ENCODE results near the gene ROR2.

The ROR2 gene

DNA sequence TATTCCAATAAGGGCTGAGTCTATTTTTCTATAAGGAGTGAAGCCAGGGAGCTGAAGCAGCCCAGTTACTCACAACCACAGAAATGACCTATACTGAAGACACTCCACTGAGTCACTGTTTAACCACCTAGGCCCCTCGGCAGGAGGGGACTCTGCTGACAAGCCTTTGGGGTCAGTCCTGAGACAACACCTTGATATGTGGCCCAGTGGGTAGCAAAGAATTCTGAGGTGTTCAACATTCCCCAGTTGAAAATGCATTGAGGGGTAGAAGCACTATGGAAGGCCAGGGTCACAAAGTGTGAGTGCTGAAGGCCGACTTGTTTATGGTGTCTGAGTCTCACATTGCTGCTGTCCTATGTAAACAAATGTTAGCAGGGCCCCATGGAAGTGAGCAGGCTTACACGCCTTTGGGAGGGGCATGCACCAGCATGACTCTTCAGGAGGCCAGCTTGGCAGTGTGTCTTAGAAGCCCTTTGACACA lies 413.8 kb downstream of the ROR2 start:
- TF ChIP-seq, protein P1, sequence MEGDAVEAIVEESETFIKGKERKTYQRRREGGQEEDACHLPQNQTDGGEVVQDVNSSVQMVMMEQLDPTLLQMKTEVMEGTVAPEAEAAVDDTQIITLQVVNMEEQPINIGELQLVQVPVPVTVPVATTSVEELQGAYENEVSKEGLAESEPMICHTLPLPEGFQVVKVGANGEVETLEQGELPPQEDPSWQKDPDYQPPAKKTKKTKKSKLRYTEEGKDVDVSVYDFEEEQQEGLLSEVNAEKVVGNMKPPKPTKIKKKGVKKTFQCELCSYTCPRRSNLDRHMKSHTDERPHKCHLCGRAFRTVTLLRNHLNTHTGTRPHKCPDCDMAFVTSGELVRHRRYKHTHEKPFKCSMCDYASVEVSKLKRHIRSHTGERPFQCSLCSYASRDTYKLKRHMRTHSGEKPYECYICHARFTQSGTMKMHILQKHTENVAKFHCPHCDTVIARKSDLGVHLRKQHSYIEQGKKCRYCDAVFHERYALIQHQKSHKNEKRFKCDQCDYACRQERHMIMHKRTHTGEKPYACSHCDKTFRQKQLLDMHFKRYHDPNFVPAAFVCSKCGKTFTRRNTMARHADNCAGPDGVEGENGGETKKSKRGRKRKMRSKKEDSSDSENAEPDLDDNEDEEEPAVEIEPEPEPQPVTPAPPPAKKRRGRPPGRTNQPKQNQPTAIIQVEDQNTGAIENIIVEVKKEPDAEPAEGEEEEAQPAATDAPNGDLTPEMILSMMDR (IDR thresholded peaks at IDR 0.05; ENCODE audit: borderline replicate concordance, insufficient read depth, low read depth, low read length): no peak
- no peak overlapping the region for H3K4me3 ChIP-seq (ENCODE audit: low read depth, low read length)

DNA sequence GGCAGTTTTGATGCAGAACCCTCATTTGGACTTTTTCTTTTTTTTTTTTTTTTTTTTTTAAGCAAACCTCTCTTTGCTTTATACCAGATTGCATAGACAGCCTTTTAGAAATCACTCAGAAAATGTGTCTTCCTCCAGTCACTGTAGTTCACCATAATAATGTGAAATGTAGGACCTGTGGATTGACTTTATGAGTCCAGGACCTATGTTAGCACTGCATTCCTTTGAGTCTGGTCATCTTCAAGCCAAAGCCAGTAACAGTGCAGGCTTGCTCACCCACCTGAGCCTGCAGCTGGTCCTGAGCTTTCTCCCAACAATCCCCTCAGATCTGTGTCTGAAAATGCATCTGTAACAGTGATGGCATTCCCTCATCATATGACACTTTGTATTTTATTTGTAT lies 415.7 kb downstream of the ROR2 start:
- no peak overlapping the region for H3K4me3 ChIP-seq (ENCODE audit: low read depth, low read length)
- TF ChIP-seq, protein P1 (IDR thresholded peaks at IDR 0.05; ENCODE audit: borderline replicate concordance, insufficient read depth, low read depth, low read length): no peak

DNA sequence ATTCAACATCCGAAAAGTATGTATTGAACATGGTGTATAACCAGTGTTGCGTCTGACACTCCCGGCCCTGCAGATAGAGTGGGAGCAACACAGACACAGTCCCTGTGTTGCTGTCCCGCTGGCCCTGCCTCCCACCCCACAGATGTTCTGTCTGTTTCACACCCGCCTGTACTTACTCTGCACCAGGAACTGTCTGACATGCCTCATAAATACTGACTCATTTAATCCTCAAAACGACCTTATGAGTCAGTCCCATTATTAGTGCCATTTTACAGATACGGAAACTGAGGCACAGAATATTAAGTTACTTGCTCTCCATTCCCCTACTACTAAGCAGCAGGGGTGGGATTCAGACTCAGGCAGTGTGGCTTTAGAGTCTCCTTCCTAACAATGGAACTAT lies 416.6 kb downstream of the ROR2 start:
- TF ChIP-seq, protein P1 (IDR thresholded peaks at IDR 0.05; ENCODE audit: borderline replicate concordance, insufficient read depth, low read depth, low read length): no peak

DNA sequence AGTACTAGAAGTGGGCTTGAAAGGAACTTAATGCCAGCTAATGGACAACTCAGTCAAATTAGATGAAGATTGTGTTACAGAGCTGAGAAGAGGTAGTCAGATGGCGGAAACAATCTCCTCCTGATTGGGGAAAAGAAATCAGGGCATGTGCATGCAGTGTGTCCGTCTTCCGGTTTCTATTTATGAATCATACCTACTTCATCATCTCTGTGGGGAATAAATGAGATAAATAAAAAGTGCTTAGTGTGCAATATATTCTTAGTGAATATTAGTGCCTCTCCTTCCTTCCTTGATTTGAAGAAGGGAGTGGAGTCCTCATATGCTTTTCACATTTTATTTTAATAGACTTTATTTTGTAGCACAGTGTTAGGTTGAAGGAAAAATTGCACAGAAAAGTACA lies 417.7 kb downstream of the ROR2 start:
- TF ChIP-seq, protein P1 (IDR thresholded peaks at IDR 0.05; ENCODE audit: borderline replicate concordance, insufficient read depth, low read depth, low read length): no peak
- H3K4me3 ChIP-seq (ENCODE audit: low read depth, low read length): no peak overlapping the region

More for the DNA sequence above, 416.6 kb downstream of the ROR2 start:
- no peak overlapping the region for H3K4me3 ChIP-seq (ENCODE audit: low read depth, low read length)

DNA sequence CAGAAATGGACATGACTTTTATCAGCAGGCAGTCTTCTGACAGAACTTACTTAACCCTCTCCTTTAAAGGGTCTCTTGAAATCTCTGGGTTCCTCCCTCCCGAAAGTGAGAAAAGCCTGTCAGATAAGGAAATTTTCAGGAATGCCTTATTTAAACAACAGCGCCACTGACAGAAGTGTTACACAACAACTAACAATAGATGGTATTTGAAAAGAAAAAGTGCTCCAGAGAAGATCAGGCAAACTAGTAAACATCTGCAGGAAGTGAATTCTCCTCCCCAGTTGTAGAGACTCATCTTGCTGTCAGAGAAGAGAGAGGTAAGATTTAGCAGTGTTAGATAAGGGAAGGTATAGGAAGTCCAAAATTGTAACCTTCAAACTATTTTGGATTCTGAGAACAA lies 419.2 kb downstream of the ROR2 start:
- TF ChIP-seq, protein P1 (IDR thresholded peaks at IDR 0.05; ENCODE audit: borderline replicate concordance, insufficient read depth, low read depth, low read length): no peak

GRCh38 chr9:91522481-91522880 lies 427.5 kb downstream of the ROR2 start:
- H3K4me3 ChIP-seq (ENCODE audit: low read depth, low read length): no peak overlapping the region
- TF ChIP-seq, protein P1 (IDR thresholded peaks at IDR 0.05; ENCODE audit: borderline replicate concordance, insufficient read depth, low read depth, low read length): no peak

More for the DNA sequence above, 419.2 kb downstream of the ROR2 start:
- H3K4me3 ChIP-seq (ENCODE audit: low read depth, low read length): no peak overlapping the region

DNA sequence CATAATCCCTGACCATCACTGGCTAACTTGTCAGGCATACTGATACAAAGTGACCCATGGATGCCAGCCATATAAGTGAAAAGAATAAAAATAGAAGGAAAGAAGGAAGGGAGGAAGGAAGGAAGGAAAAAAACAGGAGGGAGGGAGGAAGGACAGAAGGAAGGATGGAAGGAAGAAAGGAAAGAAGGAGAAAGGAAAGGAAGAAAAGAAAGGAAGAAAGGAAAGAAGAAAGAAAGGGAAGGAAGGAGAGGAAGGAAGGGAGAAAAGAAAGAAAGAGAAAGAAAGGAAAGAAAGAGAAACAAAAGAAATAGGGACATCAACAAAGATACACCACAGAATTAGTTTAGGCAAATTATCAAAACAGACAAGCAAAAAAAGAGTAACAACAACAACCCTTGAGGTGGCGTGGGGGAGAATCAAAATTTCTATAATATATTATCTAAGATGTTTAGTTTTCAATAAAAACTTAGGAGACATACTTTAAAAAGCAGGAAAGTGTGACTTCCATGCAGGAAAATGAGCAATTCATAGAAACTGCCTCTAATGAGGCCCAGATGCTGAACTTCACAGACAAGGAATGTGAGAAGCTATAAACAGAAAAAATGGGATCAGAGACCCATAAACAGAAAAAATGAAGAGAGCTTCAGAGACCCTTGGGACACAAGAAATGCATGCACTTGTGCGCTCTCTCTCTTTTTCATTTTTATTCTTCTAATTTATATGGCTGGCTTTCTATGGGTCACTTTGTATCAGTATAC lies 430.3 kb downstream of the ROR2 start:
- TF ChIP-seq, protein P1 (IDR thresholded peaks at IDR 0.05; ENCODE audit: borderline replicate concordance, insufficient read depth, low read depth, low read length): no peak
- H3K4me3 ChIP-seq (ENCODE audit: low read depth, low read length): no peak overlapping the region

All from GM12875 (cell line).